Activated CD4-positive, alpha-beta T cell treated with anti-CD3 and anti-CD28 coated beads, Interleukin-2, Interleukin-4, amounts not matched to agents 100 ng/mL and 50 ng/mL, durations not matched to agents 16 hours and 8 hours (primary cell): ENCODE measurements around the gene GOLM1.
"Not testable (repeated sequence)": the region's sequence is repeated elsewhere in the genome, so short reads cannot be mapped to it uniquely, and the experiment has no call there.

Experiments
- DNase-seq: peaks from one replicate; pipeline ENCODE4 v3.0.0-alpha.2; 2020; ENCODE audit warnings: low spot score

Gene GOLM1, protein sequence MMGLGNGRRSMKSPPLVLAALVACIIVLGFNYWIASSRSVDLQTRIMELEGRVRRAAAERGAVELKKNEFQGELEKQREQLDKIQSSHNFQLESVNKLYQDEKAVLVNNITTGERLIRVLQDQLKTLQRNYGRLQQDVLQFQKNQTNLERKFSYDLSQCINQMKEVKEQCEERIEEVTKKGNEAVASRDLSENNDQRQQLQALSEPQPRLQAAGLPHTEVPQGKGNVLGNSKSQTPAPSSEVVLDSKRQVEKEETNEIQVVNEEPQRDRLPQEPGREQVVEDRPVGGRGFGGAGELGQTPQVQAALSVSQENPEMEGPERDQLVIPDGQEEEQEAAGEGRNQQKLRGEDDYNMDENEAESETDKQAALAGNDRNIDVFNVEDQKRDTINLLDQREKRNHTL

DNA sequence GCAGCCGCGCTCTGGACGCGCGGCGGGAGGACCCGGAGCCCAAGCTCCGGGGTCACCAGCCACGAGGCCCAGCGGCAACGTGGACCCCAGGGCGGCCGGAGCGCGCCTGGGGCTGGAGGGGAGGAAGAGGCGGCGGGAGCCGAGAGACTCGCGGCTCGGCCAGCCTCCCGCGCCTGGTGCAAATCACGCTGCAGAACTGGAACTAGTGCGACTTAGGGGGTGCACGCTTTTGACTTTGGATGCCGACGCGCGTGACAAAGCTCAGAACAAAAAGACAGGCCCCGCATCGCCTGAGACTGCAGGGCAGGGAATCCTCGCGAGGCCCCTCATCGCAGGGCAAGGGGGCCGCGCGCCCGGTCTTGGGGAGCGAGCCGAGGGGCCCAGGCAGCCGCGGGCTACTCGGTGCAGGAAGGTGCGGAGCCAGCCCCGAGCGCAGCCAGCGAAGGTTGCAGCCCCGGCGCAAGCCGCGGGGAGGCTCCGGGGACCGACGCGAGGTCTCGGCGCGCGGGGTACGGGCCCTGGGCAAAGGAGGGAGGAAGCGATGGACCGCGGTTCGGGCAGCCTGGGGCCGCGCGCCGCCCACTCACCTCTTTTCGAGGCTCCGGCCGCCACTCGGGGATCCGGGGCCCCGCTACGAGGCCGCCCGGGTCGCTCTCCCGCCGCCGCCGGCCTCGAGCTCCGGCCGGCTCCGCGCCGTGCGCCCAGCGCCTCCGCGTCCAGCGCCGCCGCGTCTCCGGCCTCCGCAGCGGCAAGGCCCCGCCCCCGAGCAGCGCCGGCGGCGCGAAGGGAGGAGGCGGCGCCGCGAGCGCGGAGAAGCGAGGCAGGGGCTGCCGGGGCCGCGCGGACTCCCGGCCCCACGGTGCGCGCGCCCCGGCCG lies at the start of gene GOLM1:
Gene GOLM1 (minus strand): TSS at position 735 of the 877 bp plus-strand sequence. CDS start 20,238 bp downstream, outside the sequence.
- no peak for DNase-seq

DNA sequence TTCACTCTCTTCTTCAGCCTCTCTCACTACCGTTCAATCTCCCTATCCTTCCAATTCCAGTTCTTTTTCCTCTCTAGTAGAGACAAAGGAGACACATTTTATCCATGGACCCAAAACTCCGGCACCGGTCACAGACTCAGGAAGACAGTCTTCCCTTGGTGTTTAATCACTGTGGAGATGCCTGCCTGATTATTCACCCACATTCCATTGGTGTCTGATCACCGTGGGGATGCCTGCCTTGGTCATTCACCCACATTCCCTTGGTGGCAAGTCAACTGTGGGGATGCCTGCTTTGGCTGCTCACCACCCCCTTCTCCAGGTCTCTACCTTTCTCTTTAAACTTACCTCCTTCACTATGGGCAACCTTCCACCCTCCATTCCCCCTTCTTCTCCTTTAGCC lies 47.3 kb upstream of the GOLM1 start:
- DNase-seq = not testable (repeated sequence)

DNA sequence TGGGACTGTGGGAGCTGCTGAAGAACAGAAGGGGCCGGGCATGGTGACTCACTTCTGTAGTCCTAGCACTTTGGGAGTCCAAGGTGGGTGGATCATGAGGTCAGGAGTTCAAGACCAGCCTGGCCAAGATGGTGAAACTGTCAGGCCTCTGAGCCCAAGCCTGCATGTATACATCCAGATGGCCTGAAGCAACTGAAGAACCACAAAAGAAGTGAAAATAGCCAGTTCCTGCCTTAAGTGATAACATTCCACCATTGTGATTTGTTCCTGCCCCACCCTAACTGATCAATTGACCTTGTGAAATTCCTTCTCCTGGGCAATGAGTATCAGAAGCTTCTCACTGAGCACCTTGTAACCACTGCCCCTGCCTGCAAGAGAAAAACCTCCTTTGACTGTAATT lies 46.6 kb upstream of the GOLM1 start:
- not testable (repeated sequence) for DNase-seq

DNA sequence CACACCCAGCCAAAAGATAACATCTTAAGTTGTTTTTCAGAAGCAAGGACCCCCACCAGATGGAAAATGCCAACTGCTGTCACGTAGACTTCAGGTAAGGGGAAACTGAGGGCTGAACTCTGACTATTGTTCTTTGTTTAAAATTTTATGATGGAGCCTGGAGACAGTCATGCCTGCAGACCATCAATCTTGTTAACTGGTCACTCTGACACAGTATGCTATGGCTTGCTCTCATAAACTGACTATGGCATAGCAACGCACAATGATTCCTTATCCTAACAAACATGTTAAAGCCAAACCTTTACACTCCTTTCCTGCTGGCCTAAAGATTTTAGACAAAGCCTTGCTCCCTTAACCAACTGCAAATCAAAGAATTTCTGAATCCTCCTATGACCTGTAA lies 43.6 kb upstream of the GOLM1 start:
- no peak for DNase-seq

DNA sequence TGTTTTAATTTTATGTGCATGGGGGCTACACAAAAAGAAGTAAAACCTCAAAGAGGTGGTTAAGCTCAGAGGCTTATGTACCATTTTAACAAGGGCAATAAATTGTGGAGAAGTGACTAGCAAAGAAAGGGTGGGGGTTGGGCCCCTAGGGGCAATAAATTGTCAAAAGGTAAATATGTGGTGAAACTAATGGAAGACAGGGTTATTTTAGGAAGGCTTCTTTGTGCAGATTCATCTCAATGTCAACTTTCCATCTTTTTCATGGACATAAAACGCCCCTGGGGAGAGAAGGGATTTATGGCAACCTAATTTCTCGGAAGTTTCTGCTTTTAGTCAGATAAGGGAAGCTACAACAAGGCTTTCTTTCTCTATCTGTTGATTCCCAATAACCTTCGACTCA lies 42.5 kb upstream of the GOLM1 start:
- no peak for DNase-seq

DNA sequence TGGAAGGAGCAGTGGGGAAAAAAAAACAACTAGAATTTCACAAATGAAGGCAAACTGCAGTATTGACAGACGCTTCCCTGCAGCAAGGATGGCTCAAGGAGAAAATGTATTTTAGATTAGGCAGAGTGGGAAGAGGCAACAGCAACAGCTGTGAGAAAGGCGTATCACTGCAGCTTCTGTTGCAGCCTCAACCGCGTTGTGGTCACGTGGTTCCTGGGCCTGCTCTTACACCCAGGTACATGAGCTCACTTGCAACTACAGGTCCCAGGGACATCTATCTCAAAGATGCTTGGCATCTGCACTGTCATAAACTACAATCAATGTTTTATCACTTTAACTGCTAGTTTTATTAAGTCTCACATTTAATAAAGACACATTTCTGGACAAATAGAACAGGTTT lies 36.0 kb upstream of the GOLM1 start:
- DNase-seq = no peak

DNA sequence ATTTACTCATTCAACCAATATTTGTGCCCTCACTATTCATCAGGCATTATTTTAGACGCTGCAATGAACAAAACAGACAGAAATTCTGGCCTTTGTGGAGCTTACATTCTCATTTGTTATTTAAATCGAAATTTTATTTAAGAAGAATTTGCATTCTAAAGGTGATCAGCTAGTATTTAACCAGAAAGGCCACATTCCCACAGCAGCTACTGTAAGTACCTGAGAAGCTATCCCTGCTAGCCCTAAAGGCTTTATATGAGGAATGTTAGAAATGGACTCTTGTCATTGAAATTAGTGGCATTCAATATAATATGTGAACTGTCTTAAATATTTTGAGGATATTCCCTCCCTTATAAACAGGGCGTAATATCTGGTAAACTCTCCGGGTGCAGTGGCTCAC lies 35.0 kb upstream of the GOLM1 start:
- no peak for DNase-seq

DNA sequence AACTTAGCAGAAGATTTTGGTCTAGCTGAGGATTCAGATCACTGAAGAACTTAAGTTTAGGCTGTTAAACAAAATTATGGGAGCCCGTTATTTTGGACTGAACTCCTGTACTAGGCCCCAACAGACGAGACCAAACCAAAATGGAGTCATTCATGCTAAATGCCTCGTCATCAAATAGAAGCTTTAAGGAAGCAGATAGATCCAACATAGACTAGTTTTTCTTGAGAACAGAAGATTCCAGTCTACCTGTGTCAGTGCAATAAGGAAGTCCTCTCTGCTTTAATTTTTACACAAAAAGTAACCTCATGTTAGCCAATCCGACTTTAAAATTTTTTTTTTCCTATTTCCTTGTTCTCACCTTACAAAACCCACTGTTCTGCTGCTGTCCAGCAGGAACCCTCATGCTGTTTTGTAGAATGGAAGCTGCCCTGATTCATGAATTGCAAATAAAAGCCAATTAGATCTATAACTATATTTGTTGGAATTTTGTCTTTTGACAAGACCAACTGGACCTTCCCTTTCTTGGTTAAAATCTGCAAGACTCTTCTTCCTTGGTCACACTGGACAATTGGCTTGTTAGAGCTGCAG lies 29.0 kb upstream of the GOLM1 start:
- DNase-seq = no peak

DNA sequence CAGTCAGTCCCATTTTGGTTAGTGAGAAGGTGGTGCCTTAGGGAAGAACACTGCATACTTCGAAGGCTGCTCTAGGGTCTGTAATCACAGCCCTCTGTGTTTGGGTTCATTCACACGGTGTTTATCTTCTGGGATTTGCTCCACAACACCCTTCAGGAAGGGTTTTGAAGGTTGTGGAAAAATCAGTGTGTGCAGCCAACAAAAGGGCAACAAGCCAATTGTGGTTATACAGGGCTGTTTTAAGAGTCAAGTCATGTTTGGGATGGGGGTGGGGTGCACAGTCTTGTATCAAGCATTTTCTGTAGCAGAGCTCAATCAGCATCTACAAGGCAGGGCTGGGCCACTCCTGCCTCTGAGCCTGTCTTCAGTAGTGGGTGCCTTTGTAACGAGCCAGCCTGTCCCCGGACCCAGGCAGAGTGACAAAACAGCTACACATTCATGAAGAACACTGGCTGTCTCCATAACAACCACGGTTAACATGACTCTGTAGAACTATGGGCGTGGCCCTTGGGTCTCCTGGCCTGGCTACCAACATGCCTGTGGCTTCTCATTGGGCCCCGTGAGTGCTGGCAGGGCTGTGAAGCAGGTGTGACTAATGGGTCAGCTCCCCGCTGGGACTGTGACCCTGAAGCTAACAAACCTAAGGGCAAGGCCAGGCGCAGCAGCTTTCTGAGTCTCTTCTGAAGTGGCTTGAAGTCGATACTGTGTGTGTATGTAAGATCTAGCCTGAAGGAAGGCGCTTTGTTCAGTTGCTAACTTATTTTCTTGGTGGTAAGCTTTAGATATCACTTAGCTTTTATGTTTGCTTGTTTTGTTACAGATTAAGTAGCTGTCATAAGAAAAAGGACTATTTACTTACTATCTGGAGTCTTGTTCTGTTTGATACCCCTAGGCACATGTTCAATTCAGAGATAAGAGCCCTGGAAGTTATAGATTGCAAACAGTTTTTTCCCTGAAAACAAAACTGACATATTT lies 27.9 kb upstream of the GOLM1 start:
- DNase-seq = no peak

DNA sequence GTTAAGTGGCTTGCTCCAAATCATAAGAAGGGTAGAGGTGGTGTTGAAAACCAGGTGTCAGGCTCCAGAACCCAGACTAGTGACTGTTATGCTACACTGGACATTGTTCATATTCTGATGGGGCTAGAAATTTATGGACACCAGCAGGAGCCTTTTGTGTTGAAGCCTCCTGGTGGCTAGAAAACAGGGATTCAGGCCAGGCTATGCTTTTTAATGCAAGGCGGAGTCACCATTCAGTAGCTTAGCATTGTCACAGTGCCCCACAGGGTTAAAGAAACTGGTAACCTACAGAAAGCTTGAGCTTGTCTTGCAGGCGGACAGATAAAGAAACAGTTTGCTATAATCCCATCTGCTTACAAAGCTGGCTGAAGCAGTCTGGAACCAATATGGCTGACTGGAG lies 23.0 kb upstream of the GOLM1 start:
- no peak for DNase-seq

DNA sequence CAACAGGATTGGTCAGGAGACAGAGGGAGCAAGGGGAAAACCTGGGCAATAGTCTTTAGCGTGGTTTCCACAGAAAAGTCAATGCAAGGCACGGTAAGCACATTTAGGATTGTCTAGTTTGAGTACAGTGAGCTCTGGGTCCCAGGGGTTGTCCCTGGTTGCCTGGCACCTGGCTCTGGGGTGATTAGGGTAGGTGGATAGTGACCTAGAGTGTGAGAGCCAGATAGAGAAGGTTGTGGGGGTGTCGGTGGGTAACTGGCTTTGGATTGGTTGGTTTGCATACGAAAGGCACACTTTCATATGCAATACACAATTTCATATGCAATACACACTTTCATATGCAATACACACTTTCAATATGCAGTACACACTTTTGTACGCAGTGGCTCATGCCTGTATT lies 20.1 kb upstream of the GOLM1 start:
- DNase-seq = no peak

DNA sequence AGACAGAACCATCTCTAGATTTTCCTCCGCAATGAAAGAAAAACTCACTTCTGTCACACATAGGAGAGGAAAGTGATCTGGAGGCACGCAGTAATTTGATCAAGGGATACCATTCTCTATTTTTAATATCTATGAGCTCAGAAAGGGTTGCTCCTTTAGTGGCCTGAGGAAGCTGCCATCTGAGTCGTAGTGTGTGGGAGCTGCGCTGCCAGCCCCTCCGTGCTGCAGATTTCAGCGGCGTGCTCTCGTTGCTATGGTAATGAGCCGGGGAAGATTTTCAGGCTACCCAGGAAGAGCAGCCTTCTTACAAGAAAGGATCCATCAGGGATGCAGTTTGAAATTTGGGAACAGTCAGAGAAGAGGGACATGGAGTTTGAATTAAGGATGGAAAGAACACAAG lies 17.1 kb upstream of the GOLM1 start:
- DNase-seq = no peak

DNA sequence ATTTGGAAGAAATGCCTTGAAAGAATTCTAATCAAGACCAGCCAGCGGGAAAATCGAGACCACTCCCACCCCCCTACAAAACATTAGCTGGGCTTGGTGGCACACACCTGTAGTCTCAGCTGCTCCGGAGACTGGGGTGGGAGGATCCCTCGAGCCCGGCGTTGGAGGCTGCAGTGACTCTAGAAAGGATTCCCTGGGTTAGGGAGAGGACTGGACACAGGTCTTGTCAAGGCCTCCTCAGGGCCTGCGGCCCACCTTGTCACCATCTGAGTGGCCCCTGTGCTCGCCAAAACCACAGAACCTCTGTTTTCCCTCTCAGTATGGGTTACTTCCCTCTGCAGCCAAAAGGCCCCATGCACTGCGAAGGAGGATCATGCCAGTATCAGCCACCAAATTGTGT lies 16.5 kb upstream of the GOLM1 start:
- DNase-seq = no peak

DNA sequence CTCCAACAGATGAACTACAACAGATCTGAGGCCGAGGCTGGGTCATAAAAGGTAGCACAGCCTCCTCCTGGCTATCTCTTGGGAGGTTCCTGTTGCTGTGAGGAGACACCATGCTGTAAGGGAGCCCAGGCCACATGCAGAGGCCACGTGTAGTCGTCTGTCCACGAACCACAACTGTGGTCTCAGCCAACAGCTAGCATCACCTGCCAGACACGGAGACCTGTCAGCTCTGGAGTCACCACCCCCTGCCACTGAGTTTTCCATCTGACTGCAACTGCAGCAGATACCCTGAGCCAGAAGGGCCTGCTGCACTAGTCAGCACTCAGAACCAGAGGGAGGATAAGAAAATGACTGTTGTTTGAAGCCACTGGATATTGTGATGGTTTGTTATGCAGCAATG lies 12.7 kb upstream of the GOLM1 start:
- no peak for DNase-seq

DNA sequence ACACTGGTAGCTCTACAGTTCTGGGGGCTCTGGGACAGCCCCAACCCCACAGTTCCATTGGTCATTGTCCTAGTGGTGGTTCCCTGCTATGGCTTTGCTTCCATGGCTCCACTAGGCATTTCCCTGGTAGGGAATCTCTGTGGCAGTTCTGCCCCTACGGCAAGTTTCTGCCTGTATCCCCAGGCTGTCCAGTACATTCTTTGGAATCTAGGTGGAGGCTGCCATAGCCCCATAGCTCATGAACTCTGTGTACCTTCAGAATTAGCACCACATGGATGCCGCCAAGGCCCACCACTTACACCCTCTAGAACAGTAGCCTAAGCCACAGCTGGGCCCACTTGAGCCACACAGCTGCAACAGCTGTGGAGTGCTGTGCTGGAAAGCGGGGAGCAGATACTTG lies 3.3 kb upstream of the GOLM1 start:
- no peak for DNase-seq

DNA sequence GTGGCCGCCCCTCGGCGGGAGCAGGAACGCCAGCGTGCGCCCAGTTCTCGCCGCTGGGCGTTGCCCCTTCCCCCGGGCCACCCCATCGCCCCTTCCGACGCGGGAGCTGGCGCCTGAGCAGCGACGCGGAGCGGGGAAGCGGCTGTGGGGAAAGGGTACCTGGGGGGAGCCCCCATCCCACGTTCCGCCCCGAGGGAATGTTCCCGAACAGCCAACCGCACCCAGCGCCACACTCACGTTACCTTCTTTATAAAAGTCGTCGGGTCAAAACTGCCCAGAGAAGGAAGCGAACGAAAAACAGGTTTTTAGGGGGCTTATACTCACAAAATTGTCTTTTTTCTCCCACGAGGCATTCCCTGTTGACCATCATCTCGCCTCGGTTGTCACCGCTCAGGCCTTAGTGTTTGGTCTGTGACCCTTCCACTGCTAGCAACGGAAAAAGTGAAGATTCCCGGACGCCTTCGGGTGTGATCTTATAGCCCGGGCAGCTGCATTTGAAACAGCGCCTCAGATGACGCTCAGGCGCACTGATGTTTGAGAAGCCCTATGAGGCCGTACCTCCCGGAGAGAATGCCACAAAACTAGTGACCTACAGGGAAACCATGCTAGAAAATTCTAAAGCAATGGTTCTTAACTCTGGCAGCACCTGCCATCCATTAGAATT lies 475 bp upstream of the GOLM1 start:
- DNase-seq = peak; percentile 16

DNA sequence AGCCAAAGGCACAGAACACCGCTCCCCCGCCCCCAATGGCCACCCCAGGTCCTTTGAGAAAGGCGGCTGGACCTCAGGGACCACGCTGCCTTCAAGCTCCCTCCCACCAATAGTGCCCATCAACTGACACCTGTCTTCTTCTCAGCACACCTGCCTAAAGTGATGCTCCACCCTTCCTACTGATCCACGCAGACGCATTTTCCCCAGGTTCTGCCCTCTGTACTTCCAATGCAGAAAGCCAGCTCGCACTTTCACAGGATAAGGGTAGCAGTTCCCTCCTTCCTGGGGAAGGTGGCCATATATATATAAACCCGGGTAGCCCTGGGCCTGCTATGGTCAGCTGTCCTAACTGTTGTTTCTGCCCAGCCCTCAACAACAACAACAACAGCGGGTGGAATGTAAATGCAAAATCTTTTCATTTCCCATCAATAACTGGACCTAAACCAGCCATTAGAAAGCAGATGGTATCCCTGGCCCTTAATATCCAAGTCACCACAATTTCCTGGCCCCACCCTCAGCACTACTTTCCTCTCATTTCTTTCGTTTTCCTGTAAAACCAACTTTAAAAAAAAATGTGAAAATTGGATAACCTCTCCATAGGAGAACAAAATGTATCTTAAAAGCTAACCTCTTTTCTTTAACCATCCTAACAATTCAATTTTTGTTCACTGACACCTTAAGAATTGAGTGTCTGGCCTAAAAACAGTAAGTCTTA lies 1.7 kb downstream of the GOLM1 start:
- DNase-seq = no peak

DNA sequence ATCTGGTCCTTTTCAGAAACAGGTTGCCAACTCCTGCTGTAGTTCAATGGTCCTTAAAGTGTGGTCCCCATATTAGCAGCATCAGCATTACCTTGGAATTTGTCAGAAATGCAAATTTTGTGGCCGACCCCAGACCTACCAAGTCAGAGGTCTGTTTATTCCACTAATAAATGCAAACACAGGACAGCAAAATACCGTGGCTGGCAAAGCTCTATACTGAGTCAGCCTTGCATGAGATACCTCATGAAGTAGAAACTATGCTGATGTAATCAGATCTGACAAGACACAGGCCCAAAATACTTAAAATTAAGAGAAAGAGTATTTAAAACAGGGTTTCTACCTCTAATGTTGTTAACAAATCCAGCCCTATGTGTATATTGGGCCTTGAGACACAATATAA lies 3.0 kb downstream of the GOLM1 start:
- no peak for DNase-seq

DNA sequence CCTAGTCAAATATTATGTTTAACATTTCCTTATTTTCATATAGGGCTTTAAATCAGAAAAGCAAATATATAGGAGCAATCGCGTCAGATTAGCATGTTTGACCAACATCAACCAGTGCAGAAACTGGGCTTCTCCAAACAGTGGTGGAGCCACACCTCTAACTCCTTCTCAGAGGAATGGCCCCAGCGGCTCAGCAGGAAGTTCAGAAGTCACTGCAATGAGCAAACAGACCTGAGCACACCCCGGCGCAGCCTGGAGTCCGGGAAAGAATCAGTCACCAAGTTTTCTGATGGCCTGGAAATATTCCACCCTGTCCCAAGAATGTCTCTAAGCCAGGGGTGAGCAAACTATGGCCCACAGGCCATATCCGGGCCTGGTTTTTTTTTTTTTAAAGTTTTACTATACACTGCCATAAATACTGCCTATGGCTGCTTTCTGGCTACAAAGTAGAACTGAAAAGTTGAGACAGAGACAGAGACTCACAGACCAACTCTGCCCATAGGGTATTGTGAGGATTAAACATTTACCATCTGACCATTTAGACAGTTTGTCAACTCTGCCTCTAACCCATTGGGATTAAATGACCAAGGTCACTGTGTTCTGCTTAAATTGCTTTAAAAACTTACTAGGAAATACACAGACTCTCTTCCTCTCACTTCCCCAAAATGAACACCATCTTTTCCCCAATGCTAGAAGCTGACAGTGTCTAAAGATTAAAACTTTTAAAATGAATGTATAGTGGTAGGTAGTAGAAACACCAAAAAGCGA lies 5.4 kb downstream of the GOLM1 start:
- DNase-seq = no peak

DNA sequence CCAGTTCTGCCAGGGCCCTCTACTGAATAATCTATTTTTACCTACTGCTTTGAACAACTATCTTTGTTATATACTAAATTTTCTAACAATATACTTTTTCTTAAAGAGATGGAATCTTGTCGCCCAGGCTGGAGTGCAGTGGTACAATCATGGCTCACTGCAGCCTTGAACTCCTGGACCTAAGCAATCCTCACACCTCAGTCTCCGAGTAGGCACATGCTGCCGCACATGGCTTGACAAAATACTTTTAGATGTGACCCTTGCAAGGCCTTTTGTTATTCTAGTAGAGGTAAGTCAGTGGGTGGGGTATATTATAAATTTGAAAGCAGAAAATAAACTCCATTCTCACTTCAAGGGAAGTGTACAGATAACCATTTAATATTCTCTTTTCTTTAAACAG lies 7.9 kb downstream of the GOLM1 start:
- DNase-seq = no peak
